ENCODE data around the gene PTCH2.
"Not testable (repeated sequence)": the region's sequence is repeated elsewhere in the genome, so short reads cannot be mapped to it uniquely, and the experiment has no call there.

Gene PTCH2

DNA sequence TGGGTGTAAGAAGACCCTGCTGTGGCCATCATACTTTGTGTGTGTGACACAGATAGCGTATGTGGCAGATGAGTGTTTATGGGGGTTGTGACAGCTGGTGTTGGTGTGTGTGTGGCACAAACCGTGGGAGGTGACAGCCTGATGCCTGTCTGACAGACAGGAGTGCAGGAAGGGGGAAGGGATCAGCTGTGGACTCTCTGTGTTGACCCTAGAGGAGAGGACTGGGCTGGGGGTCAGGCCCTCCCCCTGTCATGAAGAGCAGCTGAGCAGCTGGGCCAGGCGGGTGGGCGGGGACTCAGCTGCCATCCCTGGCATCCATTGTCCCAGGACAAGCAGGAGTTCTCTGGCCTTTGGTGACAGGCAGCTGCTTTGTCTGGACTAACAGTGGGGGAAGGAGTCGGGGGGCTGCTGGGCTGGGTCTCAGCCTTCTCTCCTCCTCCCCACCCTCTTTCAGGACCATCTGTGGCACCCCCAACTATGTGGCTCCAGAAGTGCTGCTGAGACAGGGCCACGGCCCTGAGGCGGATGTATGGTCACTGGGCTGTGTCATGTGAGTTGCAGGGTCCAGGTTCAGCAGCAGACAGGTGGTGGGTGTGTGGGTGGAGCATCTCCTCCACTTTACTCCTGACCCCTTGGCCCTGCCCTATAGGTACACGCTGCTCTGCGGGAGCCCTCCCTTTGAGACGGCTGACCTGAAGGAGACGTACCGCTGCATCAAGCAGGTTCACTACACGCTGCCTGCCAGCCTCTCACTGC is 40.6 kb downstream of the PTCH2 start:
- DNase-seq = peak in 3 of 4 experiments; percentile 35 to 49 (median 41)

DNA sequence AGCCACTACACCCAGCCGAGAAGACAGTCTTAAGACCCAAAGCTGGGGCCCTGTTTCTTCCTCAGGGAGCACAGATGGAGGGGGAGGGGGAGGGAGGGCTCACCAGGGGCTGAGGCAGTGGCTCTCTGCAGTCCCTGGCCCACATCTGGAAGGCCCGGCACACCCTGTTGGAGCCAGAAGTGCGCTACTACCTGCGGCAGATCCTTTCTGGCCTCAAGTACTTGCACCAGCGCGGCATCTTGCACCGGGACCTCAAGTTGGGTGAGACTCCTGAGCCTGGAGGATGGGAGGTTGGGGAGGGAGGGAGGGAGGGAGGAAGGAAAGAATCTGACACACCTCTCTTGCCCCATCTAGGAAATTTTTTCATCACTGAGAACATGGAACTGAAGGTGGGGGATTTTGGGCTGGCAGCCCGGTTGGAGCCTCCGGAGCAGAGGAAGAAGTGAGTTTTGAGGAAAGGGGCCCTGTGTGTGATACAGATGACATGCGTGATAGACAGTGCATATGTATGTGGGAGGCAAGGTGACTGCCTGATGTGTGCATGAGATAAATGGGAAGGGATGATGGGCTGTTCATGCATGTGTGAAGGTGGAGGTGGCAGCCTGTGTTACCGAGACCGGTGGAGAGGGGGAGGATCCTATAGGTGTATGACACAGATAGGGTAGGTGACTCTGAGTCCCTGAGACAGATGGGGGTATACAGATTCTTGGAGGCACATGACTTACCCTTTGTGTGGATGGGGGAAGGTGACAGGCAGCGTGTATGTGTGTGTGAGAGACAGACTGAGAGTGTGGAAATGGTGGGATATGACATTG is 41.4 kb downstream of the PTCH2 start:
- peak in 3 of 4 experiments; percentile 33 to 47 (median 42) for DNase-seq

- peak; percentile 98 to 99 (median 99) for DNase-seq
Measured at GRCh38 chr1:44799770-44800584, 43.1 kb downstream of the PTCH2 start, which contains the start of gene PLK3. Gene PLK3, plus strand, starts transcription at chr1:44800377. Its CDS starts 87 bp downstream, at chr1:44800464.

DNA sequence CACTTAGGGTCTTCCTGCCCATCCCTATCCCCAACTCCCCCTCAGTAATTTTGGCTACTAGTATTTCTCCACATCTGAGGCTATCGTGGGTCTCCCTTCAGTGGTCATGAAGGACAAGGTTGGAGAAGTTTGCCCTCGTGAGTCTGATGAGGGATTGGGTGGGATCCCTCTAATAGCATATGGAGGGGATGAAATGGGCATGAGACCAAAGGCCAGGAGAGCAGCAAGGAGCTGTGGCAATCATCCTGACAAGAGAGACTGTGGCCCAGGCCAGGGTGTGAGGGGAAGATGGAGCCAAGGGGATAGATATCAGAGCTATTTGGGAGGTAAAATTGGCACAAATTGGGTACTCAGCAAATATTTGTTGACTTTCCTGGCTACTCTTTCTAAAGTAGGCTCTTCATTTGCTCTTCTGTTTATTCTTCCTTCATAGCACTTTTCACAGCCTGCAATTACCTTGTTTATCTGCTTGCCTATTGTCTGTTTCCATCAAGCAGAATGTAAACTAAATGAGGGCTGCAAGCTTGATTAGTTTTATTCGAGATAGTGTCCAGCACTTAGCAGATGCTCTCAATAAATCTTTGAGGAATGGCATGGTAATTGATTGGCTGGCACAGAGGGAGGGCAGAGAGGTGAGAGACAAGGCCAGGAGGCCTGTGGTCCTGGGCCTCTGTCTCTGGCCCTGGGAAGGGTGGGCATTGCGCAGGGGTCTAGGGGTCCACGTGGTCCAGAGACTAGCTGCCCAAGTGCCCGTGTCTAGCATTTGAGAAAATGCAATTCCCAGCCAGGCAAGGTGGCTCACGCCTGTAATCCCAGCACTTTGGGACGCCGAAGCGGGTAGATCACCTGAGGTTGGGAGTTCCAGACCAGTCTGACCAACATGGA is 44.3 kb downstream of the PTCH2 start:
- DNase-seq = no peak

- DNase-seq = not testable (repeated sequence)
Measured at GRCh38 chr1:44797886-44798285, 45.2 kb downstream of the PTCH2 start.

DNA sequence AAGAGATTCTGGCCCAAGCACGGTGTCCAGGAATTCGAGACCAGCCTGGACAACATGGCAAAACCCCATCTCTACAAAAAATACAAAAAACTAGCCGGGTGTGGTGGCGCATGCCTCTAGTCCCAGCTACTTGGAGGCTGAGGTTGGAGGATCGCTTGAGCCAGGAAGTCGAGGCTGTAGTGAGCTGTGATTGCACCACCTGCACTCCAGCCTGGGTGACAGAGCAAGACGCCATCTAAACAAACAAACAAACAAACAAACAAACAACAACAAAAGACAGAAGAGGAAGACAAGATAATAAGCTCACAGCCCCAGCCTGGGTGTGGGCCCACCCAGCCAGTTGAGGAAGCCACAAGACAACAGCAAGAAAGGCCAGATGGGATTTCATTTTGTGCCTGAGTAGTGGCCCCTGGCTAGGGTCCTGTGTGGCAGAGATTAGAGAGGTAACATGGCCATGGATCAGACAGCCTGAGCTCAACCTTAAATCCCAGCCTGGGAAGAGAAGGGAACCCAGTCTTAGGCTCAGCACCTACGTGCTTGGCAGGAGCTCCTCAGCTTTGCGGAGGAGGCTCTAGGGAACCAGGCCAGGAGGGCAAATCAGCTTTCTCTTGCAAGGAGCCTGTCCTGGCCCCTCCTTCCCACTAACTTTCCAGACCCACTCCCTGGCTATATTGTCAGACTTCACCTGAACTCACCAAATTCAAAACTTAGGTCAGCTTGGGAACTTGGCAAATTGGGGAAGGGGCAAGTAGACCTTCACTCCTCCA is 50.1 kb downstream of the PTCH2 start:
- no peak for DNase-seq

GRCh38 chr1:44790968-44791801 is 51.9 kb downstream of the PTCH2 start:
- DNase-seq = no peak

DNA sequence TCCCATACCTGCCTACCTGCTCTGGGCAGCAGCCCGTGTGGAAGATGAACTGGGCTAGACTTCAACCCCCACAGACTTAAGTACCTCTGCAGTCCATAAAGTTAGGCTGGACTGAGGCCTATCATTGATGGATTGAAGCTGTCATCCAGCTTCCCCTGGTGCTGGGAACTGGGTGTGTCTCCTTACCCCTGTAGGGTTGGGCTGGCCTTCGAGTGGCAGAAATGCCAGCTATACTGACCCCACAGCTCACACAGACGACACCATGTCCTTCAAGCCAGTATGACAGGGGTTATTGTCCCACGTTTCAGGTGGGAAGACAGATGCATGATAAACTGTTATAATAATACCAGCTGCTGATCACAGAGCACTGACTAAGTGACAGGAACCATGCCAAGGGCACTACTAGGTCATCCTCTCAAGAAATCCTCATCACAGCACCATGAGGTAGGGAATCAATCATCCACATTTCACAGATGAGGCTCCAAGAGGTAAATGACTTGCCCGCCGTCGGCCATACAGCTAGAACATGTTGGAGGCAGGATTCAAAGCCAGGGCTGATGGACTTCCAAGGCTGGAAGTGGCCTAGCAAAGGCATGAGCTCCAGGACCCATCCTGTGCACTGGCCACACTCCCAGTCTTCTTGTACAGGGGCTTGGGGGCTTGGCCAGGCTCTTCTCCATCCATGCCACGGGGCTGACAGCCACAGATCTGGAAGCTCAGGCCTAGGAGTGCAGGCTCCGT is 54.8 kb downstream of the PTCH2 start, which contains the start of gene BEST4:
Gene BEST4, minus strand, starts transcription at position 51 of the 741 bp plus-strand sequence. CDS start 465 bp downstream, outside the sequence.
- no peak for DNase-seq

- no peak for DNase-seq
Measured at GRCh38 chr1:44787506-44787905, 55.5 kb downstream of the PTCH2 start.

DNA sequence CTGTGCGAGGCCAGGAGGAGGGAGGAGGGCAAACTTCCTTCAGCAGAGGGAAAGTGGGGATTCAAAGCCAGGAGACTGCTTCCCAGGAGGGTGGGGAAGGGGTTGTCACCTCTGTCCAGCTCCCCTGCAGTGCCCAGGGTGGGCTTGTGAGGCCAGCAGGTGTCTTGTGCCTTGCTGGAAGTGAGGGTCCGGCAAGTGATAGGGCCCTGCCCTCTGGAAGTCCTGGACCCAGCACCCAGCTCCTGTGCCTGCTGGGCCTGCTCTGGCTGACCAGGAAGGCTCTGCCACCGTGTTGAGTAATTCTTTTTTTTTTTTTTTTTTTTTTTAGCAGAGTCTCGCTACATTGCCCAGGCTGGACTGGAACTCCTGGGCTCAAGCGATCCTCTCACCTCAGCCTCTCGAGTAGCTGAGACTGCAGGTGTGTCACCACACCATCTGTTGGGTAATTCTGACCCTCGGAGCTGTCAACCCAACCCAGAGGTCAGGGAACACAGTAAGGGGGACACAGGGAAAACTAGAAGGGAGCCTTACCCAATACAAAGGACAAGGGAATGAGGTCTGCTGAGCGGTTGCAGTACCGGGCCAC is 56.1 kb downstream of the PTCH2 start:
- DNase-seq = no peak

DNA sequence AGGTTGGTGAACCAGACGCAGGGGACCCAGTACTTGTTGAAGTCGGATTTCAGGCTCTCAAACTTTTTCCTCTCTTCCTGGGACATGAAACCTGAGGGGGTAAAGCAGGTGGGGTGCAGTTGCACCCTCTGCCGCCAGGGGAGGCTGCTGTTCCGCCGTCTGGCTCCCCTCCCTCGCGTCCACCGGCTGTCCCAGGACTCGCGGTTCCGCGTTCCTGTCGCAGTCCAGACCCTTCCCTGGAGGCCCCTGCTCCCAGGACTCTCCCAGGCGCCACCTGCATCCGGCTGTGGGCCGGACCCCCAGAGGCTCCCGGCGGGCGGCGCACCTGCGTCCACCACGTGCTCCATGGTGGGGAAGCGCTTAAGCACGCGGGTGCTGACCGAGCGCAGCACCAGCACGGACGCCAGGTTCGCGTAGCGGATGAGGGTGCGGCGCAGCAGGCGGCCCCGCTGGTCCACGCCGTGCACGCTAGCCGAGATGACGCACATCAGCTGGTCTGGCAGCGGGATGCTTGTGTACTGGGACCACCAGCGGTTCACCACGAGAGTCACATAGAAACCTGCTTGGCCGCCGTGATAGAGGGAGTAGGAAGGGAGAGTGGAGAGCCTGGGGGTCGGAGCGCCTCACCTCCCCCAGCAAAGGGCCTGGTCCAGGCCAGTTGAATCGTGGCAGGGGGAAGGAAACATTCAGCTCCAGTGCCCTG is 56.8 kb downstream of the PTCH2 start:
- peak; percentile 62 to 82 (median 68) for DNase-seq

DNA sequence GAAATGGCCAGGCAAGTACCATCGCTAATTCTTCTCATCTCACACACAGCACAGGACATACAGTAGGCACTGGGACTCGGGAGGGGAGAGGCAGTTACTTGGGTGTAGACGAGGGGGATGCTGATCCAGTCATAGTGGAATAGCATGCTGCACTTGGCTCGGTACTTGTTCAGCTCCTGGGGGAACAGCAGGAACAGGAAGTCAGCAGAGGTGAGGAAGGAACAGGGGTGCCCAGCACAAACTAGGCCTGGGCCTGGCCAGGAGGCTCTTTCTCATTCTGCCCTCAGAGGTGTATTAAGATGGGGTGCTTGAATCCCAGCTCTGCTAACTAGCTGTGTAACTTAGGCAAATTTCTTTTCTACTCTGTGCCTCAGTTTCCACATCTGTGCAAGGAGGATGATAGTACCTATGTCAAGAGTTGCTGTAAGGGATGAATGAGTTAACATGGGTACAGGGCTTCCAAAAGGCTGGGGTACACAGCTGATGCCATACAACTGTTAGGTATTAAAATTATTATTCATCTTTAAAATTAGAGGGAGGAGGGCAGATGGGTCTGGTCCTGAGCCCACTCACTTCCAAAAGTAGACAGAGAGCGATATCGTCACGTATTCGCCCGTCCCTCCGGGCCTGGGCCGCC is 57.4 kb downstream of the PTCH2 start:
- DNase-seq = no peak

DNA sequence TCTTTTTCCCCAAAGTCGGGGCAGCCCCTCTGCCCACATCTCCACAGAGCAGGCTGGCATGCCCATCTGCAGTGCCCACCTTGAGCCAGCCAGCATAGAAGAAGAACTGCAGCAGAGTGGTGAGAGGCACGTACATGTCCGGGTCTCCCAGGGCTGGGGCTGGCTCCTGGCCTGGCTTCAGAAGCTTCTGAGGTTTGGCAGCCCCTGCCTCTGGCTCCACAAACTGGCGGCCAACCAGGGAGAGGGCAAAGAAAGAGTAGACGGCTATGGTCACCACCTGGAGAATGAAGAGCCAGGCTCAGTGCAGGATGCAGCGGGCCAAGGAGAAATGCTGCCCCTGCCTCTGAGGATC is 58.0 kb downstream of the PTCH2 start:
- no peak for DNase-seq

DNA sequence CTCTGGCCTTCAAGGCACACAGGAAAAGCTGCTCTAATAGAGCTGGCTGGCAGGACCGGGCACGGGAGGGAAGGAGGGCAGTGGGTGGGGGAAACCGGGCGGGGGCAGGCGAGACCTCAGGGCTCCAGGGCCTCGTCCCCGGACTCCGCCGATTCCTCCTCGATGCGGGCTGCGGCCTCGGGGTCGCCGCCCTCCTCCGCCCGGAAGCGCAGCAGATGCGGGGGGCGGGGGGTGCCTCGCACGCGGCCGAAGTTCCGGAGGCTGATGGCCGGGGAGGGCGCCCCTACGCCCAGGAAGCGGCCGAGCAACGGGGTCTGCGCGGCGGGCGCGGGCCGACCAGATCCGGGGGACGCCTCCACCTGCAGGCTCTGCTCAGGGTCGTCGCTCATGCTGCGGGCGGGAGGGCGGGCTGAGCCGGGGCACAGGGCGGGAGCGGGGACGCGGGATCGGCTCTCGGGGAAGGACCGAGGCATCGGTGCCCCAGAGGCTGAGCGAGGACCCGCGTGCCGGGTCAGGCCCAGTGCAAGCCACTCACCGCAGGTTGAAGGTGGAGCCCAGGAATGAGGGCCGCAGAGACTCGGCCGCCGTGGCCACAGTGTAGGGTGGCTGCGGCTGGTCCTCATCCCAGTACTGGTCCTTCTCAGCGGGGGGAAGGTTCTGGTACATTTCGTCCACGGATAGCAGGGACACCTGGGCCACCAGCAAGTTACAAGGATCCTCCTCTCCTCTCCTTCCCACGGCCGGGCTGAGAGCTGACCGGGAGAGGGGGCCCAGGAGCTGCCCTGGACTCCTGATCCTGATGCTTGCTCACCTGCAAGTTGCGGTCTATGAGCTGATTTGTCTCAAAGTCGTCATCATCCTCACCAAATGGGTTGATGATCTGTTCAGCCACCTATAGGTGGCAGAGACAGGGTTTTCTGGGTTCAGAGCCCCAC is 58.7 kb downstream of the PTCH2 start:
- peak in 2 of 4 experiments; percentile 19 to 31 for DNase-seq

- no peak for DNase-seq
Measured at GRCh38 chr1:44783697-44784093, 59.4 kb downstream of the PTCH2 start.

GRCh38 chr1:44780583-44781121 is 62.4 kb downstream of the PTCH2 start:
- DNase-seq = no peak

All from suppressor macrophage (primary cell).